IPS-11a (cell line): Measurements from ENCODE around the gene CAPN15.

Source experiments
- H3K4me3 ChIP-seq: one replicate; pipeline ENCODE4 v1.5.1; 2013; ENCODE audit warnings: low read depth, low read length, control low read depth

CAPN15 gene

GRCh38 chr16:525123-525519 is 2.4 kb upstream of the CAPN15 start:
- H3K4me3 ChIP-seq: no peak overlapping the region

GRCh38 chr16:525520-526180 is 1.9 kb upstream of the CAPN15 start:
- H3K4me3 ChIP-seq: no peak overlapping the region

- peak overlapping the region; percentile 72 for H3K4me3 ChIP-seq
Observed at GRCh38 chr16:526181-527014, 1.1 kb upstream of the CAPN15 start.

GRCh38 chr16:528111-529011 is 849 bp downstream of the CAPN15 start:
- peak overlapping the region; percentile 63 for H3K4me3 ChIP-seq

GRCh38 chr16:529012-529575 is 1.6 kb downstream of the CAPN15 start:
- H3K4me3 ChIP-seq: no peak overlapping the region

GRCh38 chr16:530111-530817 is 2.8 kb downstream of the CAPN15 start:
- H3K4me3 ChIP-seq: no peak overlapping the region

- no peak overlapping the region for H3K4me3 ChIP-seq
Observed at GRCh38 chr16:531494-532125, 4.1 kb downstream of the CAPN15 start.

GRCh38 chr16:533391-534123 is 6.0 kb downstream of the CAPN15 start:
- no peak overlapping the region for H3K4me3 ChIP-seq

- H3K4me3 ChIP-seq: no peak overlapping the region
Observed at GRCh38 chr16:534135-534534, 6.6 kb downstream of the CAPN15 start.

GRCh38 chr16:534856-535445 is 7.4 kb downstream of the CAPN15 start:
- H3K4me3 ChIP-seq: no peak overlapping the region

GRCh38 chr16:535446-536405 is 8.2 kb downstream of the CAPN15 start:
- no peak overlapping the region for H3K4me3 ChIP-seq

GRCh38 chr16:536746-537145 is 9.2 kb downstream of the CAPN15 start:
- H3K4me3 ChIP-seq: no peak overlapping the region

GRCh38 chr16:537415-538335 is 10.2 kb downstream of the CAPN15 start:
- no peak overlapping the region for H3K4me3 ChIP-seq

- H3K4me3 ChIP-seq: no peak overlapping the region
Observed at GRCh38 chr16:539901-540530, 12.5 kb downstream of the CAPN15 start.

GRCh38 chr16:540645-541340 is 13.3 kb downstream of the CAPN15 start:
- H3K4me3 ChIP-seq: no peak overlapping the region
